Eye (tissue), 1 donor: ENCODE data around the gene GASK1A.

Experiments used
- DNase-seq: peaks from one replicate; pipeline ENCODE4 v3.0.0-alpha.2; 2015

Gene GASK1A

GRCh38 chr3:43014956-43015355 lies 35.8 kb downstream of the GASK1A start:
- DNase-seq, result no peak

DNA sequence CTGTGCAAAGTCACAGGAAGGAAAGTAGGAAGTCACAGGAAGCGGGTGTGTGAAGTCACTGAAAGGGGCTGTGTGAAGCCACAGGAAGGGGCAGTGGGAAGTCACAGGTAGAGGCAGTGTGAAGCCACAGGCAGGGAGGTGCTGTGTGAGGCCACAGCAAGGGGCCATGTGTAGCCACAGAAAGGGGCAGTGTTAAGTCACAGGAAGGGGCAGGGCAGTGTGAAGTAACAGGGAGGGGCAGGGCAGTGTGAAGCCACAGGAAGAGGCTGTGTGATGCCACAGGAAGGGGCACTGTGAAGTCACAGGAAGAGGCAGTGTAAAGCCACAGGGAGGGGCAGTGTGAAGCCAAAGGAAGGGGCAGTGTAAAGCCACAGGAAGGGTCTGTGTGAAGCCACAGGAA lies 36.5 kb downstream of the GASK1A start:
- no peak for DNase-seq

DNA sequence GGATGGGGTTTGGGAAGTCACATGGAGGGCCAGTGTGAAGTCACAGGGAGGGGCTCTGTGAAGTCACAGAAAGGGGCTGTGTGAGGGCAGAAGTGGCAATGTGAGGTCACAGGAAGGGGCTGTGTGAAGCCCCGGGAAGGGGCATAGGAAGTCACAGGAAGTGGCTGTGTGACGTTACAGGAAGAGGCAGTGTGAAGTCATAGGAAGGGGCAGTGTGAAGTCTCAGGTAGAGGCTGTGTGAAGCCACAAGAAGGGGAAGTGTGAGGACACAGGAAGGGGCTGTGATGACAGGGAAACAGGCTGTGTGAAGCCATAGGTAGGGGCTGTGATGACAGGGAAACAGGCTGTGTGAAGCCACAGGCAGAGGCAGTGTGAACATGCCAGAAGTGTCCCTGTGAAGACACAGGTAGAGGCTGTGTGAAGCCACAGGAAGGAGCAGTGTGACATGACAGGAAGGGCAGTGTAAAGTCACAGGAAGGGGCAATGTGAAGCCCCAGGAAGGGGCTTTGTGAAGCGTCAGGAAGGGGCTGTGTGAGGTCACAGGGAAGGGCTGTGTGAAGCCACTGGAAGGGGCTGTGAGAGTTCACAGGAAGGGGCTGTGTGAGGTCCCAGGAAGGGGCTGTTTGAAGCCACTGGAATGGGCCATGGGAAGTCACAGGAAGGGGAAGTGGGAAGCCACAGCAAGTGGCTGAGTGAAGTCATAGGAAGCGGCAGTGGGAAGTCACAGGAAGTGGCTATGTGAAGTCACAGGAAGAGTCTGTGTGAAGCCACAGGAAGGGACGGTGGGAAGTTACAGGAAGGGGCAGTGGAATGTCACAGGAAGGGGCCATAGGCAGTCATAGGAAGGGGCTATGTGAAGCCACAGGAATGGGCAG lies 37.1 kb downstream of the GASK1A start:
- no peak for DNase-seq

DNA sequence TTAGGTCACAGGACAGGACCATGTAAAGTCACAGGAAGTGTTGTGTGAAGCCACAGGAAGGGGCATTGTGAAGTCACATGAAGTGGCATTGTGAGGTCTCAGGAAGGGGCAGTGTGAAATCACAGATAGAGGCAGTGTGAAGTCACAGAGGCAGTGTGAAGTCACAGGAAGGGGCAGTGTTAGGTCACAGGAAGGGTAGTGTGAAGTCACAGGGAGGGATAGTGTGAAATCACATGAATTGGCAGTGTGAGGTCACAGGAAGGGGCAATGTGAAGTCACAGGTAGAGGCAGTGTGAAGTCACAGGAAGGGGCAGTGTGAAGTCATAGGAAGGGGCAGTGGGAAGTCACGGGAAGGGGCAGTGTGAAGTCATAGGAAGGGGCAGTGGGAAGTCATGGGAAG lies 37.9 kb downstream of the GASK1A start:
- no peak for DNase-seq

DNA sequence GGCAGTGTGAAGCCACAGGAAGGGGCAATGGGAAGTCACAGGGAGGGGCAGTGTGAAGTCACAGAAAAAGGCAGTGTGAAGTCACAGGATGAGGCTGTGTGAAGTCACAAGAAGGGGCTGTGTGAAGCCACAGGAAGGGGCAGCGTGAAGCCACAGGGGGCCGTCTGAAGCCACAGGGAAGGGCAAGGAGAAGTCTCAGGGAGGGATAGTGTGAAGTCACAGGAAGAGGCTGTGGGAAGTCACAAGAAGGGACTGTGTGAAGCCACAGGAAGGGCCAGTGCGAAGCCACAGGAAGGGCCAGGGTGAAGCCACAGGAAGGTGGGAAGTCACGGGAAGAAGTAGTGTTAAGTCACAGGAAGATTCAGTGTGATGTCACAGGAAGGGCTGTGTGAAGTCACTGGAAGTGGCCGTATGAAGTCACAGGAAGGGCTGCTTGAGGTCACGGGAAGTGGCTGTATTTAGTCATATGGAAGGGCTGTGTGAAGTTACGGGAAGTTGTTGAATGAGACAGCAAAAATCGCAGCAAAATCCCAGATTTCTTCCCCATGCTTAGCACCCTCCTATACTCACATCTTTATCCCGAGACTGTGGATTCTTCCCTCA lies 38.6 kb downstream of the GASK1A start:
- DNase-seq, result no peak

GRCh38 chr3:43018246-43018645 lies 39.1 kb downstream of the GASK1A start:
- no peak for DNase-seq

GRCh38 chr3:43019006-43019809 lies 40.1 kb downstream of the GASK1A start:
- DNase-seq, result peak; percentile 36

- no peak for DNase-seq
Measured at GRCh38 chr3:43019826-43020225, 40.7 kb downstream of the GASK1A start.

GRCh38 chr3:43021186-43021585 lies 42.1 kb downstream of the GASK1A start:
- no peak for DNase-seq

GRCh38 chr3:43022121-43022520 lies 43.0 kb downstream of the GASK1A start:
- no peak for DNase-seq

GRCh38 chr3:43023066-43023465 lies 44.0 kb downstream of the GASK1A start:
- DNase-seq, result no peak

DNA sequence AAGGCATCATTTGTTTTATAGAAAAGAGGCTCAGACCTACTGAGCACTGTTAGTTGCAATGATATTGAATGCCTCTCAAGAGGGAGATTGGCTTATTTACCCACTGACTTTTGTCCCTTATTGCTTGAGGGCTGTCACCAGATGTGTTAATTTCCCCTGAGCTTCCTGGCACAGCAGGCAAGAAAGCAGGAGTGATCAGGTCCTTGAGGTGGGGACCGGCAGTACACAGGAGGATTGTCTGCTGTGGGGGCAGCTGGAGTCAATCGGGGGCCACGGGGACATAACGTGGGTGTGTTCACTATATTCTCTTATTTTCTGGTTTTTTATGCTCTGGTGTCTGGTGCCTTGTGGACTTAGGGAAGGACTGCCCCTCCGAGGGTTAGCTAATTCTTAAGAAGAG lies 44.6 kb downstream of the GASK1A start:
- DNase-seq, result no peak

GRCh38 chr3:43024181-43024885 lies 45.2 kb downstream of the GASK1A start:
- DNase-seq, result no peak

DNA sequence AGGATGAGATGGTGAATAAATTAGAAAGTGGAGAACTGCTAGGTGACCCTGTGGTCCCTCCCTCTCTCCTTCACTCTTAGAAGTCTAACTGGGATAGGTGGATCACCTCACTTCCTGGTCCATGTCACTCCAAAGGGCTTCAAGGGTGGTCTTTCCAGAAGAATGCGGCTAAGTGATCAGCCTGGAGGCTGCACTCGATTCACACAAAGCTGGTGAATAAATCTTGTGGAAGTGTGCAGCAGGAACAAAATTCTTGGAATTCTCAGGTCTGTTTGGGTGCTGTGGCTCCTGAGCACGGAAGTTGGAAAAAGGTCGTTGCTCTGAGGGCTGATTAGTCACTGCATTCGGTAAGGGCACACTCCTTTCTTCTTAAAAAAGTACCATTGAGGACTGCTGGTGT lies 46.3 kb downstream of the GASK1A start:
- DNase-seq, result no peak

GRCh38 chr3:43028001-43028400 lies 48.9 kb downstream of the GASK1A start:
- no peak for DNase-seq

DNA sequence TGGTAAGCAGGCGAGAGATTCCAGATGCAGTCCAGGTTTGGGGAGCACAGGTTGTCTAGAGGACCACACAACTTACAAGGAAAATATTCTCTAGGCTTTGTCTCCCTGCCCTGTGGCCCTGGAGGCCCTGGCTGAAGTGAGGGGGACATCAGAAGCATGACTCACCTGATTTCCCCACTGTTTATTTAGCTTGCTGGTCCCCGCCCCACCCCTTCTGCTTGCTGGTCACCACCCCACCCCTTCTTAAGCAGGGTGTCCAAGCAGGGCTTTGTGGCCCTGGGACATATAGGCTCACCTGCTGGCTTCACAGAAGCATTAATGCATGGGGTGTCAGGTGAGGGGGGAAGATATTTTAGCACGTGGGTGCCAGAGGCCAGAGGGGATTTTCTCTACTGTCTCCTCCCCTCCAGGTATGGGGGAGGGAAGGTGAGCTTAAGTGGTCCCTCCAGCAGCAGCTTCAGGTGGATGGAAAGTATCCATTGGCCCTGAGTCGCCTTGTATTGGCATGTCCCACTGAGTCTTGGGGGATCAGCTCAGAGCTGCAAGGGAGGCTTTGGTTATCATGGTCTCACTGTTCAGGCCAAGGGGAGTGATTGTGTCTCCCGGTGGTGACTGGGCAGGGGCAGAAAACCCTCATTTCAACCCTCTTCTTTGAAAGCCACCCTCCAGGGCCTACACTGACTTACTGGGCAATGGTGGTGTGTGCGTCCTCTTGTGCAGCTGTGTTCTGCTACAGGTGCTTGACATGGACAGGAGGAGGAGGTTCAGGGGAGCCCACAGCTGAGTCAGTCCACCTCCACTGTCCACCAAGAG lies 49.8 kb downstream of the GASK1A start:
- DNase-seq, result no peak

DNA sequence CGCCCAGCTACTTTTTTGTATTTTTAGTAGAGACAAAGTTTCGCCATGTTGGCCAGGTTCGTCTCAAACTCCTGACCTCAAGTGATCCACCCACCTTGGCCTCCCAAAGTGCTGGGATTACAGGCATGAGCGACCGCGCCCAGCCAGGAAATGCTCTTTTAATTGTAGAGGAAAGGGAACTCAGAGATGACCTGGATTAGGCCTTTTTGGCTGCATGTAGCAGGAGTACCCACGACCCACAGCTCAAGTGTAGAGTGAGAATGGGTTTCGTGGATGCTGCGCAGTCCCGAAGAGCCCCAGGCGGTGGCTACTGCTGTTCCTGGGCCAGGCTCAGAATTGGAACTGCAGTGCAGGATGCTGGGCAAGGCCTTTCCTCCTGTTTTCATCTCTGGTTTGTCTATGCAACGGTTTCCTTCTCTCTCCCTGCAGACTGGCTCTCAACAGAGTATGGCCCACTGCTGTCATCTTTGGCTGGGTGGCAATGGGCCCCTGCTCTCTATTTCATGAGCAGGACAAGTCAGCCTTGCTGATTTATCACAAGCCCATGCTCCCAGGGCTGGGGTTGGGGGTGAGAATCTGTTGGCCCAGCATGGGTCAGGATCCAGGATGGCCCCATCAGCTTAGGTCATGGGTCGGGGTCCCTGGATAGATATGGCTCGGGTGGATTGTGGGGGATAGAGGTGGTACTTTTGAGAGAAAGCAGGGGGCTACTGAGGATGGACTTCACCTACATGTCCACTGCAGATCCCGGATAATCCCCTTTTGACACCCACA lies 51.2 kb downstream of the GASK1A start:
- no peak for DNase-seq

DNA sequence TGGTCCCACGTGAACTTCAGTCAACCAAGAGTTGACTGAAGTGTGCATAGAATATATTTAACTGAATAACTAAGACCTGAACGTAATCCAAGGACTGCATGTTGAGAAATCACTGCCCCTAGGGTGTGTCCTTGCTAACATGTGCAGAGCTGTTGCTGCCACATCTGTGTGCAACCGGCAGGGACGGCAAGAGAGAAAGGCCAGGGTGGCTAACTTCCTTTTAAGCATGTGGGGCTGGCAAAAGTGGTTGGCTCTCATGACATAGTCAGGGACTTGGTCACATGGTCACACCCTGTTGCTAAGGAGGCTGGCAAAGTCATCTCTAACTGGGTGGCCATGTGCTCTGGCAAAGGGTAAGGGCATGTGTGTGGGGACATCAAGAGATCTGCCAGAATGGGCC lies 52.4 kb downstream of the GASK1A start:
- no peak for DNase-seq

GRCh38 chr3:43031889-43032545 lies 52.9 kb downstream of the GASK1A start:
- DNase-seq, result no peak
